ENCODE measurements around the gene EVI5L. TPM values are rescaled to one million over a fixed set of nuclear protein-coding genes. Genes with fewer than 3 reads are reported as not detected.

Gene EVI5L
- total RNA-seq, 4 donors from 2014 or later = 6.9 to 10.8 (median 7.9) TPM

GRCh38 chr19:7908742-7909461, 78.9 kb downstream of the EVI5L start:
- DNase-seq (ENCODE audit: low spot score) (no peak), ATAC-seq (ENCODE audit: low FRiP score) (no peak)
- TF ChIP-seq, protein P1, sequence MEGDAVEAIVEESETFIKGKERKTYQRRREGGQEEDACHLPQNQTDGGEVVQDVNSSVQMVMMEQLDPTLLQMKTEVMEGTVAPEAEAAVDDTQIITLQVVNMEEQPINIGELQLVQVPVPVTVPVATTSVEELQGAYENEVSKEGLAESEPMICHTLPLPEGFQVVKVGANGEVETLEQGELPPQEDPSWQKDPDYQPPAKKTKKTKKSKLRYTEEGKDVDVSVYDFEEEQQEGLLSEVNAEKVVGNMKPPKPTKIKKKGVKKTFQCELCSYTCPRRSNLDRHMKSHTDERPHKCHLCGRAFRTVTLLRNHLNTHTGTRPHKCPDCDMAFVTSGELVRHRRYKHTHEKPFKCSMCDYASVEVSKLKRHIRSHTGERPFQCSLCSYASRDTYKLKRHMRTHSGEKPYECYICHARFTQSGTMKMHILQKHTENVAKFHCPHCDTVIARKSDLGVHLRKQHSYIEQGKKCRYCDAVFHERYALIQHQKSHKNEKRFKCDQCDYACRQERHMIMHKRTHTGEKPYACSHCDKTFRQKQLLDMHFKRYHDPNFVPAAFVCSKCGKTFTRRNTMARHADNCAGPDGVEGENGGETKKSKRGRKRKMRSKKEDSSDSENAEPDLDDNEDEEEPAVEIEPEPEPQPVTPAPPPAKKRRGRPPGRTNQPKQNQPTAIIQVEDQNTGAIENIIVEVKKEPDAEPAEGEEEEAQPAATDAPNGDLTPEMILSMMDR (IDR thresholded peaks at IDR 0.05) = no peak

GRCh38 chr19:7909471-7910067, 79.6 kb downstream of the EVI5L start:
- DNase-seq (ENCODE audit: low spot score) = no peak

DNA sequence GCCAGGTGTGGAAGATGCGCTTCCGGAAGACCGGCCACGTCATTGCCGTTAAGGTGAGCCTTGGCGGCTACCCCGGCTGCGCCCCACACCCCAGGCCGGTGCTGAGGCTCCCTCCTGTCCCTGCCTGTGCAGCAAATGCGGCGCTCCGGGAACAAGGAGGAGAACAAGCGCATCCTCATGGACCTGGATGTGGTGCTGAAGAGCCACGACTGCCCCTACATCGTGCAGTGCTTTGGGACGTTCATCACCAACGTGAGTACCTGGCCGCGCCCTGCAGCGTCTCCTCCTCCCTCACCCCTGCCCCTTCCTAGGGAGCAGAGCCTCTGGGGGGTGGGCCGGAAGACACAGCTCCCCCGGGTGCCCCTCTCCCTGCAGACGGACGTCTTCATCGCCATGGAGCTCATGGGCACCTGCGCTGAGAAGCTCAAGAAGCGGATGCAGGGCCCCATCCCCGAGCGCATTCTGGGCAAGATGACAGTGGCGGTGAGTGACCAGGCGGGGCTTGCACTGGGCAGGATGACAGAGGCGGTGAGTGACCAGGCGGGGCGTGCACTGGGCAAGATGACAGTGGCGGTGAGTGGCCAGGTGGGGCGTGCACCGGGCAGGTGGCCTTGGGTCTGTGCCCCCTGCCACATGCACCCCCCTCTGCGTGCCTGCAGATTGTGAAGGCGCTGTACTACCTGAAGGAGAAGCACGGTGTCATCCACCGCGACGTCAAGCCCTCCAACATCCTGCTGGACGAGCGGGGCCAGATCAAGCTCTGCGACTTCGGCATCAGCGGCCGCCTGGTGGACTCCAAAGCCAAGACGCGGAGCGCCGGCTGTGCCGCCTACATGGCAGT, 80.5 kb downstream of the EVI5L start:
- TF ChIP-seq, protein P1 (IDR thresholded peaks at IDR 0.05) = no peak
- no peak for ATAC-seq (ENCODE audit: low FRiP score)

More at GRCh38 chr19:7909471-7910067, 79.6 kb downstream of the EVI5L start:
- TF ChIP-seq, protein P1 (IDR thresholded peaks at IDR 0.05) = no peak
- no peak for ATAC-seq (ENCODE audit: low FRiP score)

GRCh38 chr19:7911508-7912143, 81.6 kb downstream of the EVI5L start:
- no peak for DNase-seq (ENCODE audit: low spot score)
- TF ChIP-seq, protein P1 (IDR thresholded peaks at IDR 0.05) = no peak
- no peak for ATAC-seq (ENCODE audit: low FRiP score)

More for the DNA sequence above, 80.5 kb downstream of the EVI5L start:
- DNase-seq (ENCODE audit: low spot score) = no peak

GRCh38 chr19:7912144-7912696, 82.2 kb downstream of the EVI5L start:
- TF ChIP-seq, protein P1 (IDR thresholded peaks at IDR 0.05) = no peak

GRCh38 chr19:7912697-7913564, 82.9 kb downstream of the EVI5L start:
- TF ChIP-seq, protein P1 (IDR thresholded peaks at IDR 0.05) = no peak
- ATAC-seq (ENCODE audit: low FRiP score) (no peak), DNase-seq (ENCODE audit: low spot score) (no peak)

More at GRCh38 chr19:7912144-7912696, 82.2 kb downstream of the EVI5L start:
- DNase-seq (ENCODE audit: low spot score) = no peak
- no peak for ATAC-seq (ENCODE audit: low FRiP score)

All from omental fat pad (tissue), 4 donors.